ENCODE data around the gene F12. TPM values are rescaled to one million over a fixed set of nuclear protein-coding genes. Genes with fewer than 3 reads are reported as not detected.
A peak's percentile ranks its signal among the peaks of the same experiment; 100 is the strongest.
"Not testable (repeated sequence)": the region's sequence is repeated elsewhere in the genome, so short reads cannot be mapped to it uniquely, and the experiment has no call there.

The F12 gene
- total RNA-seq, 1 donor from 2014 or later, result 4.7 TPM

- Mint-ChIP-seq H3K4me1 (ENCODE audit: low read depth) (peaks cover 15% of the 10 kb centered on the region), H3K36me3 (ENCODE audit: insufficient read depth) (no peaks in the 10 kb centered on the region), H3K27me3 (peaks cover 20% of the 10 kb centered on the region), H3K9me3 (ENCODE audit: low read depth) (no peaks in the 10 kb centered on the region), H3K4me3 (ENCODE audit: low read depth) (peak overlapping the region; percentile 50), H3K27ac (no peak overlapping the region)
- no peak for TF ChIP-seq CTCF (IDR thresholded peaks at IDR 0.05; ENCODE audit: unreplicated experiment)
- DNase-seq (ENCODE audit: low spot score, unreplicated experiment), result no peak
Measured at GRCh38 chr5:177363565-177363964, 45.8 kb downstream of the F12 start.

DNA sequence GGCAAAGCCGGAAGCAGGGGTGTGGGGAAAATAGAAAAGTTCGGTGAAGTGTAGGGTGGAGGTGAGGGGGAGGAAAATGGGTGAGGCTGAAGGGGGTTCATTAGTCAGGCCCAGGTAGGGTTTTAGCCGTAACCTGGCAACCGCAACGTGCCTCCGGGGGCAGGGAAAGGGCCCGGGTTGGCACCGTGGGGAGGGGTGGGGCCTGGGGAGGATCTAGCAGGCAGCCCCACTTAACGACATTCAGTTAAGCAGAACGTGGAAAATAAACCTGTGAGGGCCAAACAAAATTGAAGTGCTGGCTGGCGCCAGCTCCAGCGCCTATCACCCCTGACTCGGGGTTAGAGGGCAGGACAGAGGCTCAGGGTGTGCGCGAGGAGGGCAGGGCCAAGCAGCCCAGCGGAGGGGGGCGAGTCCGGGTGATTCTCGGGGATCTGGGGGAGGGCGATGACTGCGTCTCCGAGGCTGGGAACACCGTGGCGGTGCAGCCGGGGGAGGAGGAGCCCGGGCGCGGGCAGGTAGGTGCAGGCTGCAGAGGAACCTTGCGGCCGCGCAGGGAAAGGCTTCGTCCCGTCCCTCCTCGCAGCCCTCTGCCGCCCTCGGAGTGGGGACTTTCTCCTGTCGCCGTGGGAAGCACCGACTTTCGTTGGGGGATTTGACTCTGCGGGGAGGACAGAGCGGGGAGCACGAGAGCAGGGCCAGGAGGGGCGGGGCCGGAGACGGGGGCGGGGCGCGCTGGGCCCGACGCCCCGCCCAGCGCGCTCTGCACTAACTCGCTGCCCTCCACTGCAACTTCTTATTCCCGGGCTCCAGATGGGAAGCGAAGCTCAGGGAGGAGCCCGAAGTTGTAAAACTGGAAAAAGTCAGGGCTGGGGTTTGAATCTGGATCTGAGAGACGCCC is 46.5 kb downstream of the F12 start:
- Mint-ChIP-seq H3K9me3 (ENCODE audit: low read depth) (no peaks in the 10 kb centered on the region), H3K4me1 (ENCODE audit: low read depth) (peaks cover 15% of the 10 kb centered on the region), H3K27ac (peak overlapping the region; percentile 74), H3K36me3 (ENCODE audit: insufficient read depth) (no peaks in the 10 kb centered on the region), H3K4me3 (ENCODE audit: low read depth) (peak overlapping the region; percentile 73), H3K27me3 (peaks cover 16% of the 10 kb centered on the region)
- TF ChIP-seq CTCF (IDR thresholded peaks at IDR 0.05; ENCODE audit: unreplicated experiment), result peak; percentile 10
- DNase-seq (ENCODE audit: low spot score, unreplicated experiment), result peak; percentile 43

DNA sequence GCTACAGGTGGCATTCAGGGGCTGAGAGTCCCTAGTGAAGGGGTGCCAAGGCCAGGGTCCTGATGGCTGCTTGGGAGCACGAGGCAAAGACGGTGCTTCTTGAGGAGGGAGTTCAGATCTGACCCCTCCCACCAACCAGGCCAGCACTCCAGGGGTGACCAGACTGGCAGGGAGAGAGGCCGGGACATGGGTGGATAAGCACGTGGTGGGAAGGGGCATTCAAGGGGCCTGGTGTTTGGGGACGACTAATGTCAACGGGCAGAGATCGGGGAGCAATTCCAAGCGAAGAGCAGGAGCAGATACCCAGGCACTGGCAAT is 47.1 kb downstream of the F12 start:
- Mint-ChIP-seq H3K9me3 (ENCODE audit: low read depth) (no peaks in the 10 kb centered on the region), H3K27me3 (peaks cover 20% of the 10 kb centered on the region), H3K4me3 (ENCODE audit: low read depth) (peak overlapping the region; percentile 57), H3K36me3 (ENCODE audit: insufficient read depth) (no peaks in the 10 kb centered on the region), H3K4me1 (ENCODE audit: low read depth) (peaks cover 15% of the 10 kb centered on the region), H3K27ac (no peak overlapping the region)
- TF ChIP-seq CTCF (IDR thresholded peaks at IDR 0.05; ENCODE audit: unreplicated experiment), result no peak
- DNase-seq (ENCODE audit: low spot score, unreplicated experiment), result no peak

GRCh38 chr5:177361418-177362291 is 47.7 kb downstream of the F12 start:
- Mint-ChIP-seq H3K27me3 (peaks cover 24% of the 10 kb centered on the region), H3K9me3 (ENCODE audit: low read depth) (no peaks in the 10 kb centered on the region), H3K4me1 (ENCODE audit: low read depth) (peaks cover 12% of the 10 kb centered on the region), H3K36me3 (ENCODE audit: insufficient read depth) (no peaks in the 10 kb centered on the region), H3K27ac (peak overlapping the region; percentile 83), H3K4me3 (ENCODE audit: low read depth) (peak overlapping the region; percentile 57)
- no peak for TF ChIP-seq CTCF (IDR thresholded peaks at IDR 0.05; ENCODE audit: unreplicated experiment)
- DNase-seq (ENCODE audit: low spot score, unreplicated experiment), result no peak

GRCh38 chr5:177360740-177361139 is 48.6 kb downstream of the F12 start:
- H3K4me1 Mint-ChIP-seq (ENCODE audit: low read depth); H3K27ac Mint-ChIP-seq; H3K4me3 Mint-ChIP-seq (ENCODE audit: low read depth); H3K36me3 Mint-ChIP-seq (ENCODE audit: insufficient read depth); DNase-seq (ENCODE audit: low spot score, unreplicated experiment); H3K9me3 Mint-ChIP-seq (ENCODE audit: low read depth): not testable (repeated sequence)
- peaks cover 26% of the 10 kb centered on the region for H3K27me3 Mint-ChIP-seq
